Hippocampal formation (tissue), 2 donors: ENCODE data around the gene RHOH.

Experiments
- DNase-seq, 2 donors: peaks; one replicate each; lab custom pipeline; 2025; lab: John Stamatoyannopoulos, UW

The RHOH gene

DNA sequence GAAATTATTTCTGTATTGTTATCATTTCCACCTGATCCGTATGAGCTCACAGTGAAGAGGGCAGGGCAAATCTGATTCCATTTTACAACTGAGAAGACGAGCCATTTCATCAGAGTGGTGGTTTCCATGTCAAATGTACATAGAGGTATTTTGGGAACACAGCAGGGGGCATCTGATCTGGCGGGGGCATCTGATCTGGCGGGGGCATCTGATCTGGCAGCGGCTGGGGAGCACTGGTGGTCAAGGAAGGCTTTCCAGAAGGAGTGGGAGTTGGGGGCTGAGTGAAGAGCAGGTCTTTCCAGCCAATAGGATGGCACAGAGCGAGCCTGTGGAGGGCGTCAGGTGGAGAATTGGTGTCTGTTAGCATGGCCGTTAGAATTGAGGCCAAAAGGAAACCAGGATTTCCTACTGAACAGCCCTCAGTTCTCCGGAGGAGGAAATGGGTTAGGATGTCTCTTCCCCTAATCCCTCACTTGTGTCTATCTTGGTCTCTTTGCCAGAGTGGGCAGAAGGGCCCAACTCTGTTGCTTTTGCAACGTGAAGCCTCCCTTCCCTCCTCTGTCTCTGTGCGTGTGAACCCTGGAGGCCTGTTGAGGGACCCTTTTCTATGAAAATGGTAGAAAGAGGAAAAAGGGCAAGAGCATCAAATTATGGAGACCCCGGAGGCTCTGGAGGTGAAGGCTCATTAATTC, 41.3 kb downstream of the RHOH start:
- DNase-seq: no peak

DNA sequence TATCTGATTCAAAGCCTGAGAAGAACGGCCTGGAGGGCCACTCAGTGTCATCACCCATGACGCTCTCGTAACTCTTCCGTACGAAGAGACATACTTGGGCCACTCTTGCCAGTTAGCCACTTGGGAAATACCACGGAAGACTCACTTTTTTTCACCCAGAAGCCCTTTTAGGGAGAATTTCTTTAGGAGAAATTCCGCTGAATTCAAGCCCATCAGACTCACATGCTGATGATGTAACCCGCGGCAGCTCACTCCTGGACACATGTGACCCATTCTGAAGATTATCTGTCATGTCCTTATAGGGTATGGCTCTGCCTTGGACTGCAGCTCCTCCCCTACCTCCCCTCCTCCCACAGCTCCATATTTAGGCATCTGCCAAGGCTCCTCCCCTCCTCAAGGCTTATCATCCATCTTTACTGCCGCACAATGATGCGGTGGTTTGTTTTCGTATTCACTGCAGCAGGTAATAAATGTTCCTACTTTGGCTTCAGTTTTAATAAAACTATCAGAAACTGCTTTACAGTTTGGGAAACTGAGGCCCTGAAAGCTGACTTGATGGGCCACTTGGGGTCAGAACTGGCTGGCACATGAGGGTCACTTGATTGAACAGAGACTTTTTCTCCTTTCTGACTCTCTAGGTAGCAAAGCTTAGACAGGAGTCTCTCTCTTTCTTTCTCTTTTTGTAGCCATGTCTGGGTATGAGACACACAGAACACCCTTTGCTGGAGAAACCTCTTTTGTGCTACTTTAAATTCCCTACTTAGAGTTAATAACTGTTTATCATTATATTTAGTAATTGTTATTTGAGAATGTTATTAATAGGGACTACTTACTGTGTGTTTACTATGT, 42.1 kb downstream of the RHOH start:
- no peak for DNase-seq

DNA sequence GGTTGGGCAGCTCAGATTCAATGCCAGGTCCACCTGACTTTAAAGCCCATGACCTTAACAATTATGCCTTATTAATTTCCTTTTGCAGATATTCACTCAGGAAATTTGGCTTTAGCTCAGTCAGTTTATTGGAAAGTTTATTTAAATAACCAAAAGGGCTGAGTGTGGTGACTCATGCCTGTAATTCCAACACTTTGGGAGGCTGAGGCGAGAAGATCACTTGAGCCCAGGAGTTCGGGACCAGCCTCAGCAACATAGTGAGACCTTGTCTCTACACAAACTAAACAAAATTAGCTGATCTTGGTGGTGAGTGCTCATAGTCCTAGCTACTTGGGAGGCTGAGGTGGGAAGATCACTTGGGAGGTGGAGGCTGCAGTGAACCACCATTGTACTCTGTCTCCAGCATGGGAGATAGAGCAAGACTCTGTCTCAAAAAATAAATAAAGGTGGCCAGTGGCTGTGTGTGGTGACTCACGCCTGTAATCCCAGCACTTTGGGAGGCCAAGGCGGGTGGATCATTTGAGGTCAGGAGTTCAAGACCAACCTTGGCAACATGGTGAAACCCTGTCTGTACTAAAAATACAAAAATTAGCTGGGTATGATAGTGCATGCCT, 43.3 kb downstream of the RHOH start:
- no peak for DNase-seq

DNA sequence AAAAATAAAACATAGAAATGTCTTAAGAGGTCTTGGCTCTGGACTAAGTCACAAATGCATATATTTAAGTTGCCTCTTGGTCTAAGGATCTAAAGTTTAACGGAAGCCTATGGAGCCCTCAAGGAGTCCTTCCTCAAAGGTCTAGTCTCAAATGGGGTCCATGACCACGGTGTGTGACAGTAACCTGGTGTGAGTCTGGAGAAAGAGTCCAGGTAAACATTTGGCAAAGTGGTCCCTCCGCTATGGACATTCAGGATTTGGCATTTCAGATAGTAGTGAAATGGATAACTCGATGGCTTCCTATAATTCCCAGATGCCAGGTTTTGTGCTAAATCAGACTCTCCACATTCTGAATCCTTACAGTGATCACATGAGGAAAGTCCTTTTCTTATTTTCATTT, 44.2 kb downstream of the RHOH start:
- no peak for DNase-seq

DNA sequence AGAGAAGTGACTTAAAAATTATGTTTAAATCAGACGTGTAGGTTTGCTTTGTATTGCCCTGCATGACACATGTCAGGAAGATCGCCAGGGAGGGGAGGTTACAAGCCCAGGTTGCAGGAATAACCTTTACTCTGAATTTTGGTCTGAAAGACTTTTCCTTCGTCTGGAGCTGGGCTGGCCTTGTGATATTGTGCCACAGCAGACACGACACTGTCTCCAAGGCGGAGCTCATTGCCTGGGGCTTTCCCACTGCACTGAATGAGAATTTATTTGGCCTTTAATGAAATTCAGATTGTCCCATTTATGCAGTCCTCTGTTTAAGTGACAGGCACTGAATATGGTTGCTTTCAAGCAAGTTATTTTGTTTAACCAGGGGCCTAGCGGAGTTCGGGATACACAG, 45.1 kb downstream of the RHOH start:
- no peak for DNase-seq

DNA sequence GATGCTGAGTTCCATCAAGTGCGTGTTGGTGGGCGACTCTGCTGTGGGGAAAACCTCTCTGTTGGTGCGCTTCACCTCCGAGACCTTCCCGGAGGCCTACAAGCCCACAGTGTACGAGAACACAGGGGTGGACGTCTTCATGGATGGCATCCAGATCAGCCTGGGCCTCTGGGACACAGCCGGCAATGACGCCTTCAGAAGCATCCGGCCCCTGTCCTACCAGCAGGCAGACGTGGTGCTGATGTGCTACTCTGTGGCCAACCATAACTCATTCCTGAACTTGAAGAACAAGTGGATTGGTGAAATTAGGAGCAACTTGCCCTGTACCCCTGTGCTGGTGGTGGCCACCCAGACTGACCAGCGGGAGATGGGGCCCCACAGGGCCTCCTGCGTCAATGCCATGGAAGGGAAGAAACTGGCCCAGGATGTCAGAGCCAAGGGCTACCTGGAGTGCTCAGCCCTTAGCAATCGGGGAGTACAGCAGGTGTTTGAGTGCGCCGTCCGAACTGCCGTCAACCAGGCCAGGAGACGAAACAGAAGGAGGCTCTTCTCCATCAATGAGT, 46.6 kb downstream of the RHOH start:
- DNase-seq: no peak

DNA sequence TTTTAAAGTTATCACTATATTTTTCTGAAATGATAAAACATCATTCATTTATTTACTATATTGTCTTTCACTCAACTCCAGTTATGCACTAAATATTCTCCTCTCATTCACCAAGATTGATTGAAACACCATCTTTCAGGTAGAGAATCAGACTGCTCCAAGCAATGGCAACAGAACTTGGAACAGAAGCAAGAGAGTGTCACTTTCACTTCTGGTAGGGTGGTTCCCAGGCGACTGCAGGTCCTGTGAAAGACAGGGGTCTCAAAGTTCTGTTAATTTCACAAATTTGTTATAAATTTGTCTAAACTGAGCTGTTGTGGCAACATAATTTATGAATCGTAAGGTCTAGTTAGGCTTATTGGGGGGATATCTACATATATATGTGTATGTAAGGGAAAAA, 47.8 kb downstream of the RHOH start:
- DNase-seq: no peak

DNA sequence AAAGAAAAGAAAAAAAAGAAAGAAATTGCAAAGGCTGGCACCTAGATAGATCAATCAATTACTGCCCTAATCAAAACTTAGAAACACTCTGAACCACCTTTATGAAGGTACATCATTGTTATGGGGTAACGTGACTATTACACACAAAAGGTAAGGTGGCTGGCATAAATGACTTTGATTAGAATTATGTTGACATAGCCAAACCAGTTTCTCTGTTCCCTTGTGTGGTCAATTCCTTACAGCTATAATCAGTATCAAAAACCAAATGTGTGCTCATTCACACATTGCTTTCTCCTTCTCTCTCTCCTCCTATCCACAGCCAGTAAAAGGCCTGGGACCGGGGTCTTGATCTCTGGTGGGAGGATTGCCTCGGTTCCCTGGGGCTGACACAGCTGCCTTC, 48.7 kb downstream of the RHOH start:
- no peak for DNase-seq

DNA sequence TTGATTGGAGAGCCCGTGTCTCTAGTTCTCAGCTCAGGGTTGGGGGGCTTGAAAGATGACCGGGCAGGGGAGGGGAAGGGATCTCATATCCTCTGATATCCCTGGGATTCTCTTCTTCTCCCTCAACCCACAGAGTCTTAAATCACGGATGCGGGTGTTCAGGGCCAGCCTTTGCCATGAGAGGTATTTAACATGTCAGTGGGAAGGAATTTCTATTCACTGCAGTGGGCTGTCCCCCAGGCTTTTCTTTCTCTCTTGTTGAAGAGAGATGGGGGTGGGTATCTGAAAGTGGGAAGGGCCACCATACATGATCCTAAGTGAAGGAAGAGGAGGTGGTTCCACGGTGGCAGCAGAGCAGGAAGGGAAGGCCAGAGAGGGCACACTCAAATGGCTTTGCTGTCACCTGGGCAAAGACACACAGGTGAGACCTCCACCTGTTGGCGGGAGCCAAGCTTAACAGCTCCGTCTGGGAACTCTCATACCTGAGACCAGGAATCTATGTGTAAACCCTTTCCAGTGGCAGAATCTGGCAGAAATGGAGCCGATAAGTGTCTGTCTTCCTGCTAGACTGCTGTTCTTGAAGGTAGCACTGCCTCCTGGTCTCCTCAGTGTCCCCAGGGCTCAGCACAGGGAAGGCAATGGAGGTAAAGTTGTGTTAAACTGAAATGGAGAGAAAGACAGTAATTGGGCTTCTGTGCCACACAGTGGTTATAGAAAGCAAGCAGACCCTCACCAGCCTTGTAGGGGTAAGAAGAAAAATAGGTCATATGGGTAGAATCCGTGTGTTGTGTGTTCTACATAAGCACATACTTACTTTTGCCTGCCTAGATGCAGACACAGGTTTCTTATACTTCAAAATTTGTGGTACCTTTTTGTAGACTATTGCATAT, 49.4 kb downstream of the RHOH start:
- no peak for DNase-seq

DNA sequence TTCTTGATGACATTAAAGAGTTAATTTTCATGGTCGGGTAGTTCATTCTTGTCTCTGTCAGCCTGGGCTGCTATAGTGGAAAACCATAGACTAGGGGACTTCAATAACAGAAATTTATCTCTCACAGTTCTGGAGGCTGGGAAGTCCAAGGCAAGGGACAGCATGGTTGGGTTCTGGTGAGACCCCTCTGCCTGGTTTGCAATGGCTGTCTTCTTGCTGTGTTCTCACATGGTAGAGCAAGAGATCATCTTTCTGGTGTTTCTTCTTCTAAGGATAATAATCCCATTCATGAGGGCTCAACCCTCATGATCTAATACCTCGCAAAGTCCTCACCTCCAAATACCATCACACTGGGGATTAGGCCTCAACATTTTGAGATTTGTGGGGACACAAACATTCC, 50.1 kb downstream of the RHOH start:
- DNase-seq: no peak

DNA sequence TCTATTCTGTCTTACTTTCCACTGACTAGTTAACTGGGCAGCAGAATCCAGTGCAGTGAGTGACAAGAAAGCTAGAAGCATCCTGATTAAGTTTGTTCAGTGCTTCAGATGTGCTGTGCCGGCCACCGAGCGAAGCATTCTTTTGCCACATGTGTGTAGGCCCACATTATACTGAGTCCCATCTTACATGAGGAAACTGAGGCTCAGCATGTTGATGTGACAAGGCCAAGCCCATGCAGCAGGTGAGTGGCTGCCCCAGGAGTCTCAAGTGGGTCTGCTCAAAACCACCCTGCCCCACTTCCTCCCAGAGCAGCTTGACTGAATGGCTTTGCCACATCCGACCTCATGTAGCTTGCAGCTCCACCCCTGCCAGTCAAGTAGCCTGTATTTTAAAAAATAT, 50.5 kb downstream of the RHOH start:
- DNase-seq: no peak

DNA sequence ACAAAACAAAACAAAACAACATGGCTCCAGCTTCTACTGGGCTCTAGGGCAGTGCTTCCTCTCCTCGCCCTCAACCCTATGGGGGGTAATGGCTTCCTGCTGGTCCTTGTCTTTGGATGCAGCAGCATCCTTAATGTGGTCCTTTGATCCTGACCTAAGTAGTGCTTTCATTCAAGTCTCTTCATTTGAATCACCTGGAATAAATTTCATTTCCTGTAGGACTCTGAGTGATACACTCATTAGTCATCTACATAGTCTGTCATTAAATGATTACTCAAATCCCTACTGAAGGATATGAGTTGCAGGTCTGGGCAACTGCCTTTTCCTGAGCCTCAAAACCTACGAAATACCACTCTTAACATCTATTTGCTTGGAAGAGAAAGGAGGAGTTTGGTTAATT, 54.5 kb downstream of the RHOH start:
- DNase-seq: no peak

DNA sequence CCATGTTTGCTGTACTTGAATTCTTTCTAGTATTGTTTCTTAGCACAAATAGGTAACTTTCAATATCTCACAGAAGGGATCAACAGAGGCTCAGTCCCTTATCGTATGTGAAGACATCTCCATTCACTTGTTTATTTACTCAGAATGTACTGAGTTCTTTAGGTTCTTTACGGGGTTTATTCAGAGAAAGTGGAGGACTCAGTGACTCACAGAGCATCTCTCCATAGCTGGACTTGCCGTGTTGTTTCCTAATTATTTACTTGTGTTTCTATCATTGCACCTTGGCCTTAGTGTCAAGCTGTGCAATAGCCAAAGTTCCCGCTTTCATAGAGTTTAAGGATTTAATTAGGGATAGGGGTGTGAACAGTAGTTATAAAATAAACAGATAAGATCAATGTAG, 57.1 kb downstream of the RHOH start:
- no peak for DNase-seq

DNA sequence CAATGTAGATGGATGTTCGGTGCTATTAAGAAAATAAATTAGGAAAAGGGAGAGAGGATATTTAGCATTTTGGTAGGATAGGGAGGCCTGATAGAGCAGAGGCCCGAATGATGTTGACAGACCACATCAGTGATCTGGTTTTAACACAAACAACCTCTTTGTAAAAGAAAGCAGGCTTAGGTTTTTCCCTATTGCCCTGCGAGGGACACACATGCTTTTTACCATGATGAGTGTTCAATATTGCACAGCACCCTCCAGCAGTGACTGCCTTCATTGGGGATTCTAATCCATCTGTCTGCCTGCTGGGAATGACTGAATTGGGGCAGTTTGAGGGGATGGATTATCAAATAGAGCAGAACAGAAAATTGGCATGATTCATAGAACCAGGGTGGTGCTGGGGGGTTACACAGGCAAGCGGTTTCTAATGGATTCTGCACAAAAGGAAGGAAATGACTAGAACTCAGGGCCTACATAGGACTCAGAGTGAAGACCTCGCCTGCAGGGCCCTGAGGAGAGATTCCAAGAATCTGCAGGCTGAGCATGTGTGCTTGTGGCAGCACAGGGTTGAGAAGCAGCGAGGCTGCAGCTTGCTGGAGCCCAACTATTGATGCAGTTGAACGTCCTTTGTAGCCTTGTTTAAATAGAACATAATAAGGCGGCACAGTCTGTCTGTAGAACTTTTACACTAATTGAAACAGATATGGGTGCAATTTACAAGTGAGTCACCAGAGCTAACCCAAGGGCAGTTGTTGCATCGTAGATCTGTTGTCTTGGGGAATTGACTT, 58.0 kb downstream of the RHOH start:
- no peak for DNase-seq

DNA sequence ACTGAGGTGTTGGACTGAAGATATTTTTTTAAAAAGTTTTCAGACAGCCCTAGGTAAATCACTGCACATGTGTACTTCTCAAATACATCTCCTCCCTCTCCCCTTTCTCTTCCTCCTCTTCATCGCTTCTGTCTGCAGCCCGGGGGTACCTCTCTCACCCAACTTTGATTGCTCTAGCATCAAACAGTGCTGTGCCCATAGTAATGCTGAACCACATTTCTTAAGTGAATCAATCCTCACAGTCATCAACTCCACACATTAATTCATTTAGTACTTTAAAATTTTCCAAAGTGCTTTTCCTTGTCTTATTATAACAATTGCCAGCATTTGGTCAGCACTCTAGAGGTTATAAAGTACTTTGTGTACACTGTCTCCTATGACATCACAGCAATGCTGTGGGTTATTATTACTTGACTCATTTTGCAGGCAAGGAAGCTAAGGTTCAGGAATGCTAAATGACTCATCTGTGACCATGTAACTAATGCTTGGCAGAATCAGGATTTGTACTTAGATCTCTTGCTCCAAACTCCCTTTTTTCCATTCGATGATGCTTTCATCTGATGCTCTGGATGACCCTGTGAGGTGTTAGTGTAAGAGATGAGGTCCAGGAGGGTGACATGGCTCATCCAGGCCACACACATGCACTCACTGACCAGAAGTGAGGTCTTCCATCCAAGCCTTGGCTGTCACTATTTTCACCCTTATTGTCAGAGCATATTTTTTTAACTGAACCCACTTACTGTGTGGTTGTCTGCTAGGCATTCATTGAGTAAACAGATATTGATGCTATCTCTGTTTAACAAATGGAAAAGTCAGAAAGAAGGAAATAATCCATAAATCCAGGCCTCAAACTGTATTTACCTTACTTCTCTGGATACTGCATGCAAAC, 58.8 kb downstream of the RHOH start:
- DNase-seq: no peak

DNA sequence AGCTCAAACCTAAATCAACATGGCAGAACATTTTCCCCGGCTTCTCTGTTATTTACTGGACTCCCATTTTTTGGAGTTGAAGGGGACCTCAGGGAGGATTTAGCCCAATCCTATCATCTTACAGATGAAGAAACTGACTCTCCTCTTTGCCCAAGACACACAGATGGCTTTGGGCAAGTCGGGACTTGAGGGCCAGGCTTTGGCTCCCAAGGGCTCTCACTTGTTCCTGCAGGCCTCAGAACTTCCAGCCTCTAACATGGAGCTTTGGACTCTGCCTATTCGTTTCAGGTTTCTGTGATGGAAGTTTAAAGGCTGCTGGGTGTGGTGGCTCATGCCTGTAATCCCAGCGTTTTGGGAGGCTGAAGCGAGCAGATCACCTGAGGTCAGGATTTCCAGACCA, 59.5 kb downstream of the RHOH start:
- no peak for DNase-seq

DNA sequence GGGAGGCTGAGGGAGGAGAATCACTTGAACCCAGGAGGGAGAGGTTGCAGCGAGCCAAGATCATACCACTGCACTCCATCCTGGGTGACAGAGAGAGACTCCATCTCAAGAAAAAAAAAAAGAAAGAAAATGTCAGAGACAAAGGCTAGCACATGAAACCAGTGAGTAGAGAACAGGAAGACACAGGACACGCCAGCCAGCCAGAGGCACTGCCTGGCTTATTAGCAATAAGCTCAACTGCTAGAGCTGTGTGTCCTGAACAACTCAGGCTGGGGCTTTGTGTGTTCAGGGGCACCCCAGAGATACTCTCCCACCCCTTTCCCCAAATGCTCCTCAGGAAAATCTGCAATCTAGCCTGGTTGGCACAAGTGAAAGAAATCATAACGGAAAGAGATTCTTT, 60.0 kb downstream of the RHOH start:
- no peak for DNase-seq

DNA sequence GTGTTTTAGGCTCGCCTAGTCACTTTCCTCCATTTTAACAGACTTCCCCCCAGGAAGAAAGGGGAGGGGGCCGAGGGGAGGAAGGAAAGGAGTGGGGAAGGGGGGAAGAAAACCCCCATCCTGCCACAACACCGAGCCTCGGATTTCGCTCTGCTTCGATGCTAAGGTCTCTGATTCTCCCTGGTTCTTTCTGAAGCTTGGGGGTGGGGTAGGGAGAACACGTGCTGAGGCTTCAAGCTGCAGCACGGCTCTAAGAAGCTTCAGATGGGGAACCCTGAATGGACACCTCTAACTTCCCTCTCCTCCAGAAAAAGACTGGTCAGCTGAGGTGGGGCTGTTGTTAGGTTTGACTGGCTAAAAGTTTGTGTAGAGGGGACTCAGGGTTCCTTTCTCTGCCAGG, 61.8 kb downstream of the RHOH start:
- no peak for DNase-seq

DNA sequence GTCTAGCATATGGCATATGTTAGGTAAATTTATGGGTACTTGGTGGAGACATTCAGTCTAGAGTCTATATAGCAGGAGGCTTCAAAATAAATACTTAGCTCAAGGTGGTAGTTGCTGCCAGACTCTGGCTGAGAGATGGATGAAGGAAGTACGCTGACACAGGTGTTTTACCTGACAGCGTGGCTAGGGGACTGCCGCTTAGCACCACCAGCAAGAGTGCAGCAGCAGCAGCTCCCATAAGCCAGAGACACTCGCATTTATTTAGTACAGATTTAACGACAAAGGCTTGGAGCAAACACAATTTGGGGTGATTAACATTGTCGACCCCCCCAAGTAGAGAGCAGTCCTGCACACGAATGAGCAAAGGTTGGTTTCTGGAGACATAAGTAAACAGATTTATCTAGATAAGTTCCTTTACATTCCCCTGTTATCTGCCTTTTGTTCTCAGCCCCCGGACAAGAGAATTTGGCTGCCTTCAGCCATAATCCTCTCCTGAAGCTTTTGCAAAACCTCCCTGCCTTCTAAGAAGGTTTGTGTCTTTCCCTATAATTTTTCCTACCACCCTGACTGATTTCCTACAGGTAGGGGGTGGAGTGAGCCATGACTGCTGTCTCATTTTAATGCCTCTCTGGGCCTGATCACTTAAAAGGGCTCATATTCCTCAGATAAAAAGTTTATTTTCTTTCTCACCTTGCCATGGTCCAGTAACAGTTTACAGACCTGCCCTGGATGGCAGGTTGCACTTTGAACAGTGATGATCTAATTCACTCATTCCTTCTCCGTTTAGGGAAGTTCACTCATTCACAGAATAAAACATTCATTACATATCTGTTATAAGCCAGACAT, 64.6 kb downstream of the RHOH start:
- DNase-seq: no peak
